GM23338 (cell line): ENCODE results near the gene TSHZ3. TPM values are rescaled to one million over a fixed set of nuclear protein-coding genes. Genes with fewer than 3 reads are reported as not detected.

ENCODE experiments used
- ATAC-seq: fragments of 200-7000 bp; cut with Tn5 transposase; 3 replicates; pipeline ENCODE4 v1.9.1; 2020
- DNase-seq: peaks from one replicate; pipeline ENCODE4 v3.0.0-alpha.2; 2015; ENCODE audit warnings: low spot score
- H2AFZ ChIP-seq: fragments of 200-600 bp; sonication (generic); 2 replicates; pipeline ENCODE4 v1.8.0; 2016; ENCODE audit warnings: antibody characterized with exemption, mild to moderate bottlenecking, moderate library complexity
- H3F3A ChIP-seq: fragments of 200-600 bp; sonication (generic); replicated peaks from 2 replicates; pipeline ENCODE4 v1.8.0; 2017; ENCODE audit warnings: antibody characterized with exemption, mixed run types, low read depth
- H3K27ac ChIP-seq: fragments of 200-600 bp; sonication (generic); 2 replicates; pipeline ENCODE4 v1.6.1; 2016; ENCODE audit warnings: low read depth
- H3K27me3 ChIP-seq: fragments of 200-600 bp; sonication (generic); 2 replicates; pipeline ENCODE4 v1.8.0; 2016; ENCODE audit warnings: mild to moderate bottlenecking, mixed run types, moderate library complexity; ENCODE audit not compliant: insufficient read depth
- H3K36me3 ChIP-seq: fragments of 200-600 bp; sonication (generic); 2 replicates; pipeline ENCODE4 v1.8.0; 2016; ENCODE audit warnings: mild to moderate bottlenecking; ENCODE audit not compliant: insufficient read depth
- H3K4me1 ChIP-seq: fragments of 200-600 bp; sonication (generic); 2 replicates; pipeline ENCODE4 v1.8.0; 2016; ENCODE audit warnings: mild to moderate bottlenecking, moderate library complexity; ENCODE audit not compliant: insufficient read depth
- H3K4me2 ChIP-seq: fragments of 200-600 bp; sonication (generic); 2 replicates; pipeline ENCODE4 v1.7.1; 2017; ENCODE audit warnings: mixed run types
- H3K4me3 ChIP-seq: fragments of 200-600 bp; sonication (generic); 2 replicates; pipeline ENCODE4 v1.6.1; 2016; ENCODE audit warnings: mixed run types
- H3K79me2 ChIP-seq: fragments of 200-600 bp; sonication (generic); replicated peaks from 2 replicates; pipeline ENCODE4 v1.8.0; 2017; ENCODE audit warnings: mild to moderate bottlenecking; ENCODE audit not compliant: insufficient read depth
- H3K9me2 ChIP-seq: fragments of 200-600 bp; sonication (generic); 2 replicates; pipeline ENCODE4 v1.8.0; 2017; ENCODE audit not compliant: insufficient read depth
- H4K20me1 ChIP-seq: fragments of 200-600 bp; sonication (generic); replicated peaks from 2 replicates; pipeline ENCODE4 v1.8.0; 2017; ENCODE audit warnings: mild to moderate bottlenecking; ENCODE audit not compliant: insufficient read depth
- H3K27ac Mint-ChIP-seq: 2 replicates; pipeline ENCODE4 v1.8.0; 2020; ENCODE audit warnings: inconsistent platforms, mild to moderate bottlenecking, moderate library complexity, mixed read lengths
- H3K27me3 Mint-ChIP-seq: 3 replicates; pipeline ENCODE4 v1.8.0; 2022; ENCODE audit warnings: low read depth, mild to moderate bottlenecking, moderate library complexity, mixed read lengths, inconsistent platforms; ENCODE audit not compliant: insufficient read depth, poor library complexity
- H3K36me3 Mint-ChIP-seq: 3 replicates; pipeline ENCODE4 v1.8.0; 2021; ENCODE audit warnings: low read depth, mild to moderate bottlenecking, inconsistent platforms, moderate library complexity, mixed read lengths
- H3K4me1 Mint-ChIP-seq: 3 replicates; pipeline ENCODE4 v1.8.0; 2020; ENCODE audit warnings: mild to moderate bottlenecking, inconsistent platforms, mixed read lengths
- H3K4me3 Mint-ChIP-seq: 3 replicates; pipeline ENCODE4 v1.8.0; 2021; ENCODE audit warnings: moderate library complexity, mild to moderate bottlenecking, inconsistent platforms, mixed read lengths
- H3K9me3 Mint-ChIP-seq: 3 replicates; pipeline ENCODE4 v1.8.0; 2020; ENCODE audit warnings: moderate library complexity, mild to moderate bottlenecking, inconsistent platforms, mixed read lengths
- CTCF ChIP-seq, 2 experiments: fragments of 200-600 bp in 1 of 2; sonication (generic) in 1 of 2; conservative IDR thresholded peaks; 2 replicates each; pipeline versions ENCODE4 v1.5.1 to v1.6.1; 2016 to 2017; ENCODE audit warnings: antibody characterized with exemption in 2 of 2, low read depth in 2 of 2, mild to moderate bottlenecking in 2 of 2, moderate library complexity in 1 of 2
- ETS1 ChIP-seq: IDR thresholded peaks from 2 replicates; pipeline ENCODE4 v1.6.1; 2016; ENCODE audit warnings: antibody characterized with exemption
- JUNB ChIP-seq: IDR thresholded peaks from one replicate; pipeline ENCODE4 v1.6.1; 2016; ENCODE audit warnings: antibody characterized with exemption; ENCODE audit not compliant: unreplicated experiment
- REST ChIP-seq: IDR thresholded peaks from one replicate; pipeline ENCODE4 v1.6.1; 2018; ENCODE audit warnings: antibody characterized with exemption; ENCODE audit not compliant: unreplicated experiment
- ZNF114 ChIP-seq: fragments of 250-450 bp; sonication (Bioruptor Pico); IDR thresholded peaks from 2 replicates; pipeline ENCODE4 v1.5.0; 2020; ENCODE audit warnings: mild to moderate bottlenecking, moderate library complexity
- polyA plus RNA-seq: library from polyadenylated mRNA; unstranded; fragments of >200 nt; fragmentation: Nextera tagmentation; extraction: Ambion mirVana; gene quantifications from 2 replicates; pipeline ENCODE4 v1.2.1, GENCODE V29; 2016
- total RNA-seq: library from RNA; depleted of rRNA; stranded (reverse); fragments of >200 nt; shearing (Covaris generic); gene quantifications from 2 replicates; pipeline ENCODE4 v1.2.3, GENCODE V29; 2014
- TF ChIP-seq, protein P1 (sequence below): fragments of 250-450 bp; sonication (Bioruptor Pico); IDR thresholded peaks from 2 replicates; pipeline ENCODE4 v1.5.0; 2020; ENCODE audit warnings: mild to moderate bottlenecking, moderate library complexity

Gene TSHZ3
- total and polyA plus RNA-seq, 2 experiments from 2014 or later = 3.8 to 8.9 TPM

DNA sequence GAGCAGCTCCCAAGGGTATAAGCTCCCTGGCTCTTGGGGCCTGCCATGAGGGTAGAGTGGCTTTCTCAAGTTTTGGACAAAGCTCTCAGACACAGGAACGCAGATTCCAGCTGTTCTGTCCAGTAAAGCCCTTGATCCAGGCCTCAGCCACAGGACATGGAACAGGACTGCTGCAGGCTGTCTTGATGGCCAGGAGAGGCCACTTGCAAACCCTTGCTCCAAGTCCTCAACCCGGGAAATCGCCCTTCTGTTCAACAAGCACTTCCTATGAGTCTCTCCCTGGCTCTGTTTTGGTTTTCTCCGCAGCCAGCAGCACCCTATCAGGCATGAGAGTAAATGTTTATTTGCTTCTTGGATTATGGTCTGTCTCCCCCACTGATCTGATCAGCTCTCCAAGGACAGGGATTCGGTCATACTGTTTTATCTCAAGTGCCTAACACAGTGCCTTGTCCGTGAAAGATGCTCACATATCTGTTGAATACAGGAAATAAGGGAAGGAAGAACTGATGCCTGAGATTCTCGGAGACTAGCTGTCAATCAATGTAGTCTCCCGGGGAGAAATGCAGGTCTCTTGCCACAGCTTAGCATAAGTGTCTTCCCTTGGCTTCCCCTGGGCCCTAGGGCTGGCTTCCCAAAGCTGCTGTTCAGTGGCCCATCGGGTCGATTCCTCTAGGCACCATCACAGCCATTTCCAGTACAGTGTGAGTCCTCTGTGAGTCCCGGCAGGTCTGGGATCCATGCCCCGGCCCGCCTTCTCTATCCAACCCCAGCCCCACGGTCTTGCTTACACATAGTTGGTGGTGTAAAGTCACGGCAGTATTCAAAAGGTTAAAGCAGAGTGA, 90.8 kb downstream of the TSHZ3 start:
- Histone ChIP-seq H3K9me2 (peaks cover 6% of the 10 kb centered on the region; the same call in 1 of the 2 replicates), H3K79me2 (no peaks in the 10 kb centered on the region), H3K4me3 (no peak overlapping the region), H3K4me2 (no peak overlapping the region), H3K27ac (no peak overlapping the region), H3K27me3 (no peaks in the 10 kb centered on the region), H4K20me1 (no peaks in the 10 kb centered on the region), H3K36me3 (no peaks in the 10 kb centered on the region), H2AFZ (no peak overlapping the region), H3F3A (no peaks in the 10 kb centered on the region), H3K4me1 (peaks cover 6% of the 10 kb centered on the region)
- Mint-ChIP-seq H3K4me1 (peaks cover 52% of the 10 kb centered on the region), H3K27ac (no peak overlapping the region), H3K27me3 (peaks cover 6% of the 10 kb centered on the region), H3K36me3 (no peaks in the 10 kb centered on the region), H3K9me3 (no peaks in the 10 kb centered on the region), H3K4me3 (no peak overlapping the region)
- peak; percentile 16 for DNase-seq
- ATAC-seq = peak; percentile 37; the same call in 2 of the 3 replicates
- TF ChIP-seq ETS1 (no peak), REST (no peak)

DNA sequence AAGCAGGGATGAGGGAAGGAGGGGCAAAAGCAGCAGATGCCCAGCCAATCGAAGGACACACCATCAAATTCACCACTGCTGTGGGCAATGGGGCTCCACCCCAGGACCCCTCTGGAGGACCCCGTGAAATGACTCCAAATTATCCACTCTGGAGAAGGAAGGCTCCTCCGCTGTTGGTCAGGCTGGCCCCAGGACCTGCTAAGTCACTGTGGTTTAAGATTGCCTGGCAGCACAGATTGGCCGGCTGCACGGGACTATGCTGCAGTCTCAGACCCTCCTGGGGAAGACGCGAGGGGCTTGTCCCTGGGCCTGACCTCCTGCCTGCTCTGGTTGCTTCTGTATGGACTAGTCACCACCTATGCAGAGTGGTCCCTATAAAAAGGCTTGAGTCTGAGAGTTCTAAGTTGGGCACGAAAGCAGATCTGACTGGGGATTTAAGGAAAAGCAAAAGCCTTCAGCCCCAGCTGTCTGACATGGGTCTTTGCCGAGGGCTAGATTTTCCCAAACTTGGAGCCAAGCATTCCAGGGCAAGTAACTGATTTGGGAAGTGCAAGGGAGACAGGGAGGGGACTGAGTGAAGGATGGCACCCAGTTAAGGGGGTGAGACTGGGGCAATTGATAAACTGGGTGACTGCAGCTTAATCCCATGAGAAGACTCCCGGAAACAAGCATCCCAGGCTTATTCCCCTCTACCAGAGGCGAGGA, 91.7 kb downstream of the TSHZ3 start:
- Histone ChIP-seq H3K27ac (no peak overlapping the region), H4K20me1 (no peaks in the 10 kb centered on the region), H2AFZ (no peak overlapping the region), H3F3A (no peaks in the 10 kb centered on the region), H3K27me3 (no peaks in the 10 kb centered on the region), H3K36me3 (no peaks in the 10 kb centered on the region), H3K9me2 (peaks cover 6% of the 10 kb centered on the region; the same call in 1 of the 2 replicates), H3K79me2 (no peaks in the 10 kb centered on the region), H3K4me3 (no peak overlapping the region), H3K4me2 (no peak overlapping the region), H3K4me1 (peaks cover 6% of the 10 kb centered on the region)
- Mint-ChIP-seq H3K4me1 (peaks cover 45% of the 10 kb centered on the region), H3K27me3 (peaks cover 6% of the 10 kb centered on the region), H3K36me3 (no peaks in the 10 kb centered on the region), H3K9me3 (no peaks in the 10 kb centered on the region), H3K4me3 (no peak overlapping the region), H3K27ac (no peak overlapping the region)
- ATAC-seq = no peak
- no peak for DNase-seq
- no peak for TF ChIP-seq ZNF114 (CRISPR knock-in tag)
- TF ChIP-seq JUNB = no peak
- TF ChIP-seq, protein P1, sequence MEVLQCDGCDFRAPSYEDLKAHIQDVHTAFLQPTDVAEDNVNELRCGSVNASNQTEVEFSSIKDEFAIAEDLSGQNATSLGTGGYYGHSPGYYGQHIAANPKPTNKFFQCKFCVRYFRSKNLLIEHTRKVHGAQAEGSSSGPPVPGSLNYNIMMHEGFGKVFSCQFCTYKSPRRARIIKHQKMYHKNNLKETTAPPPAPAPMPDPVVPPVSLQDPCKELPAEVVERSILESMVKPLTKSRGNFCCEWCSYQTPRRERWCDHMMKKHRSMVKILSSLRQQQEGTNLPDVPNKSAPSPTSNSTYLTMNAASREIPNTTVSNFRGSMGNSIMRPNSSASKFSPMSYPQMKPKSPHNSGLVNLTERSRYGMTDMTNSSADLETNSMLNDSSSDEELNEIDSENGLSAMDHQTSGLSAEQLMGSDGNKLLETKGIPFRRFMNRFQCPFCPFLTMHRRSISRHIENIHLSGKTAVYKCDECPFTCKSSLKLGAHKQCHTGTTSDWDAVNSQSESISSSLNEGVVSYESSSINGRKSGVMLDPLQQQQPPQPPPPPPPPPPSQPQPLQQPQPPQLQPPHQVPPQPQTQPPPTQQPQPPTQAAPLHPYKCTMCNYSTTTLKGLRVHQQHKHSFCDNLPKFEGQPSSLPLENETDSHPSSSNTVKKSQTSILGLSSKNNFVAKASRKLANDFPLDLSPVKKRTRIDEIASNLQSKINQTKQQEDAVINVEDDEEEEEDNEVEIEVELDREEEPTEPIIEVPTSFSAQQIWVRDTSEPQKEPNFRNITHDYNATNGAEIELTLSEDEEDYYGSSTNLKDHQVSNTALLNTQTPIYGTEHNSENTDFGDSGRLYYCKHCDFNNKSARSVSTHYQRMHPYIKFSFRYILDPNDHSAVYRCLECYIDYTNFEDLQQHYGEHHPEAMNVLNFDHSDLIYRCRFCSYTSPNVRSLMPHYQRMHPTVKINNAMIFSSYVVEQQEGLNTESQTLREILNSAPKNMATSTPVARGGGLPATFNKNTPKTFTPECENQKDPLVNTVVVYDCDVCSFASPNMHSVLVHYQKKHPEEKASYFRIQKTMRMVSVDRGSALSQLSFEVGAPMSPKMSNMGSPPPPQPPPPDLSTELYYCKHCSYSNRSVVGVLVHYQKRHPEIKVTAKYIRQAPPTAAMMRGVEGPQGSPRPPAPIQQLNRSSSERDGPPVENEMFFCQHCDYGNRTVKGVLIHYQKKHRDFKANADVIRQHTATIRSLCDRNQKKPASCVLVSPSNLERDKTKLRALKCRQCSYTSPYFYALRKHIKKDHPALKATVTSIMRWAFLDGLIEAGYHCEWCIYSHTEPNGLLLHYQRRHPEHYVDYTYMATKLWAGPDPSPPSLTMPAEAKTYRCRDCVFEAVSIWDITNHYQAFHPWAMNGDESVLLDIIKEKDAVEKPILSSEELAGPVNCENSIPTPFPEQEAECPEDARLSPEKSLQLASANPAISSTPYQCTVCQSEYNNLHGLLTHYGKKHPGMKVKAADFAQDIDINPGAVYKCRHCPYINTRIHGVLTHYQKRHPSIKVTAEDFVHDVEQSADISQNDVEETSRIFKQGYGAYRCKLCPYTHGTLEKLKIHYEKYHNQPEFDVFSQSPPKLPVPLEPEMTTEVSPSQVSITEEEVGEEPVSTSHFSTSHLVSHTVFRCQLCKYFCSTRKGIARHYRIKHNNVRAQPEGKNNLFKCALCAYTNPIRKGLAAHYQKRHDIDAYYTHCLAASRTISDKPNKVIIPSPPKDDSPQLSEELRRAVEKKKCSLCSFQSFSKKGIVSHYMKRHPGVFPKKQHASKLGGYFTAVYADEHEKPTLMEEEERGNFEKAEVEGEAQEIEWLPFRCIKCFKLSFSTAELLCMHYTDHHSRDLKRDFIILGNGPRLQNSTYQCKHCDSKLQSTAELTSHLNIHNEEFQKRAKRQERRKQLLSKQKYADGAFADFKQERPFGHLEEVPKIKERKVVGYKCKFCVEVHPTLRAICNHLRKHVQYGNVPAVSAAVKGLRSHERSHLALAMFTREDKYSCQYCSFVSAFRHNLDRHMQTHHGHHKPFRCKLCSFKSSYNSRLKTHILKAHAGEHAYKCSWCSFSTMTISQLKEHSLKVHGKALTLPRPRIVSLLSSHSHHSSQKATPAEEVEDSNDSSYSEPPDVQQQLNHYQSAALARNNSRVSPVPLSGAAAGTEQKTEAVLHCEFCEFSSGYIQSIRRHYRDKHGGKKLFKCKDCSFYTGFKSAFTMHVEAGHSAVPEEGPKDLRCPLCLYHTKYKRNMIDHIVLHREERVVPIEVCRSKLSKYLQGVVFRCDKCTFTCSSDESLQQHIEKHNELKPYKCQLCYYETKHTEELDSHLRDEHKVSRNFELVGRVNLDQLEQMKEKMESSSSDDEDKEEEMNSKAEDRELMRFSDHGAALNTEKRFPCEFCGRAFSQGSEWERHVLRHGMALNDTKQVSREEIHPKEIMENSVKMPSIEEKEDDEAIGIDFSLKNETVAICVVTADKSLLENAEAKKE (CRISPR knock-in tag) = no peak
- TF ChIP-seq CTCF (conservative IDR thresholded peaks at IDR 0.05; ENCODE audit: low read depth in 2 of 2) = no peak
